Natural killer cell (primary cell): ENCODE results near the gene KMT5B. TPM values are rescaled to one million over a fixed set of nuclear protein-coding genes. Genes with fewer than 3 reads are reported as not detected.

Experiments used
- ATAC-seq, 3 donors: fragments of 150-1000 bp in 2 of 3; fragments of 200-7000 bp in 1 of 3; cut with Tn5 transposase; 1 replicate in 1 of 3; 2 replicates in 2 of 3; pipeline ENCODE4 v1.10.0; 2021; ENCODE audit warnings: mild to moderate bottlenecking in 2 of 3, moderate library complexity in 2 of 3
- DNase-seq, 2 donors: peaks; one replicate each; pipeline versions ENCODE4 v3.0.0 to v3.0.0-alpha.2; 2013 to 2021; ENCODE audit warnings: mixed read lengths in 1 of 2
- H3K27ac ChIP-seq: one replicate; pipeline ENCODE4 v1.5.1; 2013; ENCODE audit warnings: mild to moderate bottlenecking, low read length
- H3K27me3 ChIP-seq: one replicate; pipeline ENCODE4 v1.6.1; 2013; ENCODE audit warnings: low read length; ENCODE audit not compliant: control insufficient read depth, insufficient read depth
- H3K36me3 ChIP-seq: one replicate; pipeline ENCODE4 v1.6.1; 2013; ENCODE audit warnings: low read length; ENCODE audit not compliant: control insufficient read depth, insufficient read depth
- H3K4me1 ChIP-seq: one replicate; pipeline ENCODE4 v1.6.1; 2013; ENCODE audit warnings: low read length; ENCODE audit not compliant: control insufficient read depth, insufficient read depth
- H3K4me3 ChIP-seq: one replicate; pipeline ENCODE4 v1.5.1; 2013; ENCODE audit warnings: low read length
- H3K9me3 ChIP-seq: one replicate; pipeline ENCODE4 v1.6.1; 2013; ENCODE audit warnings: low read length; ENCODE audit not compliant: control insufficient read depth, insufficient read depth
- H3K27ac Mint-ChIP-seq, 2 donors: one replicate each; pipeline ENCODE4 v1.8.0; 2022; ENCODE audit warnings: mild to moderate bottlenecking in 2 of 2, mixed read lengths in 2 of 2, moderate library complexity in 1 of 2
- H3K27me3 Mint-ChIP-seq, 2 donors: one replicate each; pipeline ENCODE4 v1.8.0; 2022; ENCODE audit warnings: low read depth in 2 of 2, mixed read lengths in 2 of 2
- H3K36me3 Mint-ChIP-seq: one replicate; pipeline ENCODE4 v1.8.0; 2022; ENCODE audit warnings: mixed read lengths
- H3K4me1 Mint-ChIP-seq, 2 donors: one replicate each; pipeline ENCODE4 v1.8.0; 2022; ENCODE audit warnings: mixed read lengths in 2 of 2
- H3K4me3 Mint-ChIP-seq: one replicate; pipeline ENCODE4 v1.8.0; 2022; ENCODE audit warnings: mild to moderate bottlenecking, moderate library complexity, mixed read lengths
- H3K9me3 Mint-ChIP-seq, 2 donors: one replicate each; pipeline ENCODE4 v1.8.0; 2022; ENCODE audit warnings: mixed read lengths in 2 of 2
- WGBS: methylation state at CpG from one replicate; pipeline ENCODE4 v1.1.7; 2013; ENCODE audit warnings: missing lambda C conversion rate; ENCODE audit not compliant: insufficient coverage; 5-methylcytosine and 5-hydroxymethylcytosine counted together
- intact Hi-C: fragments of 100-400 bp; cut with micrococcal nuclease; formaldehyde crosslinking; loops from one replicate; pipeline ENCODE4 v1.14.2; 2022
- total RNA-seq, 4 donors: library from RNA; stranded (reverse); fragments of 120-200 nt in 1 of 4; gene quantifications; one replicate each; pipeline versions ENCODE4 v1.2.3 to v1.2.4, GENCODE V29; 2013 to 2022
- TF ChIP-seq, protein P1 (sequence below): fragments of 200-600 bp; IDR thresholded peaks from one replicate; pipeline ENCODE4 v1.8.0; 2022; ENCODE audit warnings: antibody characterized with exemption

The KMT5B gene
- total RNA-seq, 3 donors from 2014 or later (not counting 1 experiment from before 2014, with no cell fraction given) = 45.0 to 60.1 (median 55.6) TPM

DNA sequence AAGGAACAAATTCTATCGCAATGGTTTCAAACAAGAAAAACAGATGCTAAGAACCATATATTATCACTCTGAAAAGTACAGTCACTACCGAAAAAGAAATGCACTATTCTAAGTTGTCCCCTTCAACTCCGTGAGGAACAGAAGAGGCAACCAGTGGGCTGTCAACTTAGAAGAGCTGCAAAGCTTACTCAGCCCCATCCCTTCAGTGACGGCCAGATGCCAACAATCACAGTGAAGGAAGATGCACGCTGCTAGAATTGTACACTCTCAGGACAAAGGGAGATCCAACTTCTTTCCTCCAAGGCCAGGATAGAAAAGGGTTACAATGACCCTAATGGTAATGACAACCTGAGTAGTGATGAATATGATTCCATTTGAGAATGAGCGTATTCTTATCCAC, 53.4 kb downstream of the KMT5B start:
- over 99% methylated on average over 5 of the region's 6 CpGs for WGBS
- peaks cover 20% of the 10 kb centered on the region for H3K36me3 Mint-ChIP-seq
- no peaks in the 10 kb centered on the region for H3K27me3 Mint-ChIP-seq
- H3K4me1 Mint-ChIP-seq = no peaks in the 10 kb centered on the region
- H3K4me3 Mint-ChIP-seq = no peak overlapping the region
- H3K9me3 ChIP-seq = no peaks in the 10 kb centered on the region
- no peak overlapping the region for H3K27ac ChIP-seq
- H3K36me3 ChIP-seq = peaks cover 34% of the 10 kb centered on the region
- H3K4me3 ChIP-seq = no peak overlapping the region
- intact Hi-C loops = no loop called here
- no peak for DNase-seq
- no peak overlapping the region for H3K27ac Mint-ChIP-seq
- H3K27me3 ChIP-seq = no peaks in the 10 kb centered on the region
- TF ChIP-seq, protein P1, sequence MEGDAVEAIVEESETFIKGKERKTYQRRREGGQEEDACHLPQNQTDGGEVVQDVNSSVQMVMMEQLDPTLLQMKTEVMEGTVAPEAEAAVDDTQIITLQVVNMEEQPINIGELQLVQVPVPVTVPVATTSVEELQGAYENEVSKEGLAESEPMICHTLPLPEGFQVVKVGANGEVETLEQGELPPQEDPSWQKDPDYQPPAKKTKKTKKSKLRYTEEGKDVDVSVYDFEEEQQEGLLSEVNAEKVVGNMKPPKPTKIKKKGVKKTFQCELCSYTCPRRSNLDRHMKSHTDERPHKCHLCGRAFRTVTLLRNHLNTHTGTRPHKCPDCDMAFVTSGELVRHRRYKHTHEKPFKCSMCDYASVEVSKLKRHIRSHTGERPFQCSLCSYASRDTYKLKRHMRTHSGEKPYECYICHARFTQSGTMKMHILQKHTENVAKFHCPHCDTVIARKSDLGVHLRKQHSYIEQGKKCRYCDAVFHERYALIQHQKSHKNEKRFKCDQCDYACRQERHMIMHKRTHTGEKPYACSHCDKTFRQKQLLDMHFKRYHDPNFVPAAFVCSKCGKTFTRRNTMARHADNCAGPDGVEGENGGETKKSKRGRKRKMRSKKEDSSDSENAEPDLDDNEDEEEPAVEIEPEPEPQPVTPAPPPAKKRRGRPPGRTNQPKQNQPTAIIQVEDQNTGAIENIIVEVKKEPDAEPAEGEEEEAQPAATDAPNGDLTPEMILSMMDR = no peak
- H3K9me3 Mint-ChIP-seq = no peaks in the 10 kb centered on the region
- no peak for ATAC-seq
- H3K4me1 ChIP-seq = no peaks in the 10 kb centered on the region

DNA sequence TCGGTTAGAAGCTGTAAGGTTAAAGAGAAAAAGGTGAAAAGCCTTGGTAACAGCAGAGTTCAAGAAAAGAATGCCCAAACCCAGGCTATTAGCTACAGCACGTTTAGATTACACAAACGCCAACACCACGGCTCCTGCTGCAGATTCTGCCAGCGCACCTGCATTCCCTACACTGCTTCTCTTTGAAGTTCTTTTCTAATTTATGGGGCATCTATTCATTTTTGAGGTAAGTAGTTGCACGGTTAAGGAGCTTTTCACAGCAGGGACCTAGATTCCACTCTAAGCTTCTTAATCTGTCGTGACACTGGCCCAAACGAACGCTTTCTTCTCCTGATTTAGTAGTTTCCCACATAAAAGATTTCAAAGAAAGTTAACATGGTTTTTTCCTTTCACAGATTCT, 53.9 kb downstream of the KMT5B start:
- no peak for ATAC-seq
- Mint-ChIP-seq H3K36me3 (peaks cover 20% of the 10 kb centered on the region), H3K9me3 (no peaks in the 10 kb centered on the region), H3K27me3 (no peaks in the 10 kb centered on the region), H3K4me1 (no peaks in the 10 kb centered on the region), H3K27ac (no peak overlapping the region), H3K4me3 (no peak overlapping the region)
- intact Hi-C loops = no loop called here
- Histone ChIP-seq H3K27ac (no peak overlapping the region), H3K9me3 (no peaks in the 10 kb centered on the region), H3K36me3 (peaks cover 30% of the 10 kb centered on the region), H3K4me3 (no peak overlapping the region), H3K4me1 (no peaks in the 10 kb centered on the region), H3K27me3 (no peaks in the 10 kb centered on the region)
- no peak for DNase-seq
- 96% methylated on average over 9 of the region's 9 CpGs for WGBS
- TF ChIP-seq, protein P1 = no peak

DNA sequence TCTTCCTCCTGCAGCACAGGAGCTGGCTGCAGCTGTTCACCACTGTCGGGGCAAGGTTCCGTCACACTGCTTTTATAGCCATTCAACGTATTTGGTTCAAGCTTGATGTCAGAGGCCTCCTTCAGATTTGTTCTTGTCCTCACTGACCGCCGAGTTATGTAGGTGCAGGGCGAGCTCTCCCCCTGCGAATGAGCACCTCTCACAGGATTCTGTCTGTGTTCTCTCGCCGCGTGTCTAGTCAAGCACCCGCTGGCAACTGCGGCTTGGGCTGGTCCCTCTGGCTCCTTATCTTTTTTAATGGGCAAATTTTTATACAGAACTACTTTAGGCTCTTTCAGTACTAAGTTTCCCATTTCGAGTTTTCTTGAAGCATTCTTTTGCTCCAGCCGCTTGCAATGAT, 54.5 kb downstream of the KMT5B start:
- H3K4me3 Mint-ChIP-seq = no peak overlapping the region
- H3K4me1 Mint-ChIP-seq = no peaks in the 10 kb centered on the region
- TF ChIP-seq, protein P1 = no peak
- Histone ChIP-seq H3K9me3 (no peaks in the 10 kb centered on the region), H3K36me3 (peaks cover 26% of the 10 kb centered on the region), H3K27ac (no peak overlapping the region), H3K27me3 (no peaks in the 10 kb centered on the region), H3K4me1 (no peaks in the 10 kb centered on the region), H3K4me3 (no peak overlapping the region)
- H3K27me3 Mint-ChIP-seq = no peaks in the 10 kb centered on the region
- WGBS = 94% methylated on average over 14 of the region's 14 CpGs
- intact Hi-C loops = no loop called here
- ATAC-seq = no peak
- H3K36me3 Mint-ChIP-seq = peaks cover 20% of the 10 kb centered on the region
- H3K9me3 Mint-ChIP-seq = no peaks in the 10 kb centered on the region
- H3K27ac Mint-ChIP-seq = no peak overlapping the region
- DNase-seq = no peak

DNA sequence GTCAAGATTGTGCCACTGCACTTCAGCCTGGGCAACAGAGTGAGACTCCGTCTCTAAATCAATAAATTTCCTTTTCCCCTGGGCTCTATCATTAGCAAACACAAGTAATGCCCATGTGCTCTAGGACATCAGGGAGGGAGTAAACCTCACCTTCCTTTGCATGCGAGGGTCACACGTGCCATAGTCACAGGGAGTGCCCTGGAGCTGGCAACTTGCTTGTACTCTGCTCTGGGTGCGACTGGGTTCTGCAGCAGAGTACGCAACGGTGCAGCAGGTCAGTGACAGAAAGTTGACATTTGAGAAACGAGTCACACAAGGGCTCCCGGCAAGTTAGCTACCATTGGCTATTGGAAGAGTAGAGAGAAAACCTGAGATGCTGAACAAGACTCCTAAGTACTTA, 59.4 kb downstream of the KMT5B start:
- Mint-ChIP-seq H3K27ac (no peak overlapping the region), H3K27me3 (no peaks in the 10 kb centered on the region), H3K9me3 (no peaks in the 10 kb centered on the region), H3K36me3 (peaks cover 10% of the 10 kb centered on the region), H3K4me3 (no peak overlapping the region), H3K4me1 (peaks cover 0 to 9% of the 10 kb centered on the region in 2 donors)
- no peak overlapping the region for H3K4me3 ChIP-seq
- DNase-seq (no peak), ATAC-seq (no peak)
- WGBS = 95% methylated on average over 8 of the region's 8 CpGs
- TF ChIP-seq, protein P1 = no peak
- intact Hi-C loops = no loop called here
- no peak overlapping the region for H3K27ac ChIP-seq
- H3K36me3 ChIP-seq = peaks cover 18% of the 10 kb centered on the region
- H3K4me1 ChIP-seq = no peaks in the 10 kb centered on the region
- H3K27me3 ChIP-seq = no peaks in the 10 kb centered on the region
- H3K9me3 ChIP-seq = no peaks in the 10 kb centered on the region
